NCI-H1436 (cell line): ENCODE results near the gene CEBPA.

Experiments
- DNase-seq: peaks from one replicate; lab custom pipeline; 2025; lab: John Stamatoyannopoulos, UW

CEBPA gene

DNA sequence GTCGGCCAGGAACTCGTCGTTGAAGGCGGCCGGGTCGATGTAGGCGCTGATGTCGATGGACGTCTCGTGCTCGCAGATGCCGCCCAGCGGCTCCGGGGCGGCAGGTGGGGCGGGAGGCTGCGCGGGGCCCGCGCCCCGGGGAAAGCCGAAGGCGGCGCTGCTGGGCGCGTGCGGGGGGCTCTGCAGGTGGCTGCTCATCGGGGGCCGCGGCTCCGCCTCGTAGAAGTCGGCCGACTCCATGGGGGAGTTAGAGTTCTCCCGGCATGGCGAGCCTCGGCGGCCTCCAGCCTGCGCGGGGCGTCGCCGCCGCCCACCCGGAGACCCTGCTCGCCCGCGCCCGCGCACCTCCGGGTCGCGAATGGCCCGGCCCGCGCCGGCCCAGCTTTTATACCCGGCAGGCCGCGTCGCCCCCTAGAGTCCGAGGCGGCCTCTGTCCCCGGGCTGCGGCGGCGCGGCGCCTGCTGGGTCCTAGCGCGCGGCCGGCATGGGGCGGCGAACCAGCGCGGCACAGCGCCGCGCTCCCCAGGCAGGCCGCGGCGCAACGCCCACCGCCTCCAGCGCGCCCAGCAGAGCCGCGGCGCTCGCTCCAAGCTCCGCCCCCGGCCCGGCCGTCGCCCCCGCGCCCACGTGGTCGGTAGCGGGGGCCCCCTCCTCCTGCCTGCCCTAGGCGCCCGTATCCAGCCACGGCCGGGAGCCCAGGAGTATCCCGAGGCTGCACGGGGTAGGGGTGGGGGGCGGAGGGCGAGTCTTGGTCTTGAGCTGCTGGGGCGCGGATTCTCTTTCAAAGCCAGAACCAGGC is at the start of gene CEBPA:
Gene CEBPA (minus strand): TSS at position 360 of the 799 bp plus-strand sequence. CDS start 120 bp downstream, at position 240.
- DNase-seq: peak; percentile 48

DNA sequence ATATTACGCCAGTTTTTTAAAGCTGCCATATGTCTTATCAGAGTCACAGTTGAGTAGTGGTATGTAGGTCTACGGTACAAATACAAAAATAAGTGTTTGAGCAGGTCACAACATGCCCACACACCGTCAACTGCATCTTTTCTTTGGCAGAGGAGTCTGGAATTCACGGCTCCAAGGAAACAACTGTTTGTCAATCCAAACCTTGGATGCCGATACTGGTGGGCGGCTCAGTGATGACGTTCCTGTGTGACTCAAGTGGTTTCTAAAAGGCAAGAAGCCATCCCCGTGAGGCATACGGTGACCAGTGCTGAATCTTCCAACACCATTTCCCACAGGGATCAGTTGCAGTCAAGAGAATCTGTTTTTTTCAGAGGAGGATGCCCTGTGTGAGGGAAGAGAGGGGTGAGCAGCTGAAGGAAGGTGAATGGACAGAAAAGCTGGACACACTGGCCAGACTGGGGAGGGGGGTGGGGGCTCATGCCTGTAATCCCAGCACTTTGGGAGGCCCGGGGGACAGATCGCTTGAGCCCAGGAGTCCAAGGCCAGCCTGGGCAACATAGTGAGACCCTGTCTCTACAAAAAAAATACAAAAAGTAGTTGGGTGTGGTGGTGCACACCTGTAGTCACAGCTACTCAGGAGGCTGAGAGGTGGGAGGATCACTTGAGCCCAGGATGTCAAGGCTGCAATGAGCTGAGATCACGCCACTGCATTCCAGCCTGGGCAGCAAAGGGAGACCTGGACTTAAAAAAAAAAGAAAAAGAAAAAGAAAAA is 48.4 kb upstream of the CEBPA start:
- DNase-seq: no peak

DNA sequence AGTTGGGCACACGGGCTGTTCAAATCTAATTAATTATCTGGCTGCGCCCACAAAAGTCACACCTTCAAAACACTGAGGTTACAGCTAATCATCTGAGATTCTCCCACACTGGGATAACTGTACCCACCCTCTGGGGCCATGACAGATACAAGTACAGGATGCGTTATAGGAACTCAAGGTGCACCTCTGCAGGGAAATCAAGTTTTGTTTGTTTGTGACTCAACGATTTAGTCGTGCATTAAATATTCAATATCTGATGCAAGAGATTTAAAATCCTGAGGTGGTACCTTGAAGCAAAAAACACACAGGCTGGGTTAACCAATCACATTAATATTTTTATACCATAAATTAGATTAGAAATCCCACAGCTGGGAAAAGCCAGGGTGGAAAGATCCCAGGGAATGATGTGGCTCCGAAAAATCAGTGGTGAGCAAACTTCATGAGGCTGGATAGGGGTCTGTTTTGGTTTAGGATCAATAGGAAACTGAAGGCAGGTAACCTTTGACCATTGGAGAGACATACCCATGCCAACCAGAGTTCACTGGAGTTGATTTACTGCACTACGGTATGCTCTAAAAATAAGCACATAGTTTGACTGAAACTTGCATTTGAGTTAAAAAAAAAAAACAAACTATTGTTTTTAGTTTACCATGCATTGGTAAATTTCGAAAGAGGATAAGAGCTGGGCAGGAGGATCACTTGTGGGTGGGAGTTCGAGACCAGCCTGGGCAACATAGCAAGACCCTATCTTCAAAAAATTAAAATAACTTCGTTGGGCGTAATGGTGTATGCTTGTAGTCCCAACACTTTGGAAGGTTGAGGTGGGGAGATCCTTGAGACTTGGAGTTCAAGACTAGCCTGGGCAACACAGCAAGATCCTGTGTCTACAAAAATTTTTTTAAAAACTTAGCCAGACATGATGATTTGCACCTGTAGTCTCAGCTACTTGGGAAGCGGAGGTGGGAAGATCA is 47.3 kb upstream of the CEBPA start:
- DNase-seq: no peak

DNA sequence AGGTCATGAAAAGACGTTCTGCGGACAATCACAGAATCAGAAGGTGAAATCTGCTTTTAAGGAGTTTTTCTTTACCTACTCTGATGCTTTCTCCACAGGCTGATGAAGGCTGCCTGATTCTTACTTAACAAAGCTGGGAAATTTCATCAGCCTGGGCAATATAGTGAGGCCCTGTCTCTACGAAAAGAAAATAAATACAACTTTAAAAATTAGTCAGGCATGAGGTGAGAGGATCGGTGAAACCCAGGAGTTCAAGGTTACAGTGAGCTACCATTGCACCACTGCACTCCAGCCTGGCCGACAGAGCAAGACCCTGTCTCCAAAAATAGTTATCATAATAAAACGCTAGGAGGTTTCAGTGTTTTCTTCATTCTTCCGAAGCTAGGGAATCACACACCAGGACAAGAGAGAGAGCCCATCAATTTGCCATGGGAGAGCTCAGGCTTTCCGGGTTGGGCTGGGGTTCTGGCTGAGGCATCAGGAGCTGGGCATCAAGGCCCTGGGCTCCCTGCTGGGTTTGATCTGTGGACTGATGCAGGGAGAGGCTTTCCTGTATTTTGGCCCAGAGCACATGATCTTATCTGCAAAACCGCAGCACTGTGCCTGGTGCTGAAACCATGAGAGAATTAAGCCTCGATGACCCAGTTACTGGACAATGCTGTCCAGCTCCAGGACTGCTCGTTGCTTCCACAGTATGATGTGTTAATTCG is 46.1 kb upstream of the CEBPA start:
- no peak for DNase-seq

DNA sequence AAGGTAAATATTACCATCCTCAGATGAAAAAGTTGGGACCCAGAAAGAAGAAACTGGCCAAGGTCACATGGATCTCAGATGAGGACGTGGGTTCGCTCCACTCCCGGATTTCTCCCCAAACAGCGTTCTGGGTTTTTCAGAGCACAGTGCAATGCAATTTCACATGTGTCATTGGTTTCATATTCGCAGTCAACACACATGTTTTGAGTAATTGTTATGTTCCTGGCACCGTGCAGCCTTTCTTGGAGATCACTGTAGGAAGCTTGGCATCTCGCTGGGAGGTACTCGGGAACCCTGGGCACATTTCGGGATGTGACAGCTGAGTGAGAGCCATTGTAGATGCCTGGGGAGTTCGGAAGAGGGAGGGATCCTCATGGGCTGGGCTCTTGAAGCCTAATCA is 45.0 kb upstream of the CEBPA start:
- DNase-seq: no peak

DNA sequence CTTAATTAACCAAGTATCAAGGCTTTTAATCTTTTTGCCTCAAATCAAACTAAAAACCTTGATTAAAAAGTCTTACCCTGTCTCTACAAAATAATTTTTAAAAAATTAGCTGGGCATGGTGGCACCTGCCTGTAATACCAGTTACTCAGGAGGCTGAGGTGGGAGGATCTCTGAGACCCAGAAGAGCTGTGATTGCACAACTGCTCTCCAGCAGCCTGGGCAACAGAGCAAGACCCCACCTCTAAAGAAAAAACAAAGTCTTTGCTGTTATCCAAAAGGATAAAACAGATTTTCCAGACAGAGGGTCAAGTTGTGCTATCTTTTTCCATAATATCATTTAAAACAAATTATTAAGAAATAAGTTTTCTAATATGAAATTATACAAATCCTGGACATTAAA is 44.3 kb upstream of the CEBPA start:
- DNase-seq: no peak

DNA sequence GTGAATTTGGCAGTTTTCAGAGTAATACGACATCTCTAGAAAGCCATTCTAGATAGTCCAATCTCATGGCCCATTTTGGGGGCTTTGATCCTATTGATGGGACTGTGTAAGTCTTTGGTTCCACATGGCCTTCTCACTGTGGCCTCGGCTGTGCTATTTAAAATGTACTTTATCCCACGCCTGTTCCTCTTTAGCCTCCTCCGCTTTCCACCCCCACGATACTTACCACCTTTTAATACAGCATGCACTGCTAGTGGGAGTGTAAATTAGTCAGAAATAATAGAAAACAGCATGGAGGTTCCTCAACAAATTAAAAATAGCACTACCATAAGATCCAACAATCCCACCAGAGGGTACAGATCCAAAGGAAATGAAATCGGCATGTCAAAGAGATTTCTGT is 42.8 kb upstream of the CEBPA start:
- DNase-seq: no peak

DNA sequence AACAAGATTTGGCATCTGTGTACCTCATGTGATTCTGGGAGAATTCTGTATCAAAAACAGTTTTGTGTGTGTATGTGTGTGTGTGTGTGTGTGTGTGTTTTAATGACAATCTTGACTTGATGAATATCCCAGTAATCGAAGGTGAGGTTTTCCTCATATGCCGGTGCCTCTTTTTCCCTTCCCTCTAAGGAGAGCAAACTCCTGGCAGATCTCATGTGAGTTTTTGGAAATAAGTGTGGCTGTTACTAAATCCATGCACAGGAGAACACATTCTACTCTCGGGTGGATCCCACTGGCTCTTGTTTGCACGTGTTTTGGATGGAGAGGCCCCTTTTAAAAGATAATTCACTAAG is 42.2 kb upstream of the CEBPA start:
- DNase-seq: no peak

DNA sequence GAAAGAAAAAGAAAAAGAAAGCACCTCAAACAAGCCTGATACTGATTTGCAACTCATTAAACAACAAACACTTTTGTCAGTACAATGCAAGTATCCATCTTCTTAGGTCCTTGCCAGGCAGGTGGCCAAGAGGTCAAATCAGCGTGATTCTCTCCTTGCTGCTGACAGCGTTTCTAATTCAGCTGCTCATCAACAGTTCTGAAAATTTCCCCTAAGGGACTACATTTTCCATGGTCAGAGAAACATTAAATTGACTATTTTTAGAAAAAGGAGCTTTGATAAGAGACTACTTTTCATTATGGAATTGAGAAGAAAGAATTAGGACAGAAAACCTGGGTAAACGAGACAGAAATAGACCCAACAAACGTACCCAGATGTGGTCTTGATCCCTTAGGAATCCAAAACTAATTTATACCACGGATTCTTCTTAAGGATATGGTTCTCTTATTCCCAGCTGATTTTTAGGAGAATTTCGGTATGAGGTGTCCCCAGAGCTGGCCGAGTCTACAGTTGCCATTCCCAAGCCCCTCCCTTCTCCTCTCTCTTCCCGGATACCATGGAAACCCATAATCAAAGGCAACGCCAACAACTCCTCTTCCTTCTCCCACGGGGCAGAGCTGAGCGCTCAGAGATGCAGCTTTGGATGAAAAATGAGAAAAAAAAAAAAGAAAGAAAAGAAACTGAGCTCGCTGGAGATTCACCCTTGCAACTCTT is 41.7 kb upstream of the CEBPA start:
- no peak for DNase-seq

DNA sequence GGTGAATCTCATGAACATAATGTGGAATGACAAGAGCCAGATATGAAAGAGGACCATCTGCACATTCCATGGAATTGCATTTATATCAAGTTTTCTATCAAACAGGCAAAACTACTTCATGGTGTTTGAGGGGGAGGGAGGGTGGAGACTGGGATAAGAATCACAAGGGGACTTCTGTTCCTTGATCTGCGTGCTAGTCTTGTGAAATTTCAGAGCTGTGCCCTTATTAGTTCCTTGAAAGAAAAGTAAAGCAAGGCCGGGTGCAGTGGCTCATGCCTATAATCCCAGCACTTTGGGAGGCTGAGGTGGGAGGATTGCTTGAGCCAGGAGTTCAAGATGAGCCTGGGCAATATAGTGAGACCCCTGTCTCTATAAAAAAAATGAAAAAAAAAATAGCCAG is 41.0 kb upstream of the CEBPA start:
- no peak for DNase-seq

DNA sequence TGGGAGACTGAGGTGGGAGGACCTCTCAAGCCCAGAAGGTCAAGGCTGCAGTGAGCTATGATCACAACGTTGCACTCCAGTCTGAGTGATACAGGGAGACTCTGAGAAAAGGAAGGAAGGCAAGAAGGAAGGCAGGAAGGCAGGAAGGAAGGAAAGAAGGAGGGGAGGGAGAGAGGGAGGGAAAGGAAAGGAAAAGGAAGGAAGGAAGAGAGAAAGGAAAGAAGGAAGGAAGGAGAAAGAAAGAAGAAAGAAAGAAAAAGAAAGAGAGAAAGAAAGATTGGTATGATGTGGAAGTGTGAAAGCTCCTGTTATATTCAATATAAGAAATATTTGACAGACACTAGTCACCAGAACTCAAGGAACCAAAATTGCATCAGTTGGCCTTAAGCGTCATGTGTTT is 38.7 kb upstream of the CEBPA start:
- DNase-seq: no peak

DNA sequence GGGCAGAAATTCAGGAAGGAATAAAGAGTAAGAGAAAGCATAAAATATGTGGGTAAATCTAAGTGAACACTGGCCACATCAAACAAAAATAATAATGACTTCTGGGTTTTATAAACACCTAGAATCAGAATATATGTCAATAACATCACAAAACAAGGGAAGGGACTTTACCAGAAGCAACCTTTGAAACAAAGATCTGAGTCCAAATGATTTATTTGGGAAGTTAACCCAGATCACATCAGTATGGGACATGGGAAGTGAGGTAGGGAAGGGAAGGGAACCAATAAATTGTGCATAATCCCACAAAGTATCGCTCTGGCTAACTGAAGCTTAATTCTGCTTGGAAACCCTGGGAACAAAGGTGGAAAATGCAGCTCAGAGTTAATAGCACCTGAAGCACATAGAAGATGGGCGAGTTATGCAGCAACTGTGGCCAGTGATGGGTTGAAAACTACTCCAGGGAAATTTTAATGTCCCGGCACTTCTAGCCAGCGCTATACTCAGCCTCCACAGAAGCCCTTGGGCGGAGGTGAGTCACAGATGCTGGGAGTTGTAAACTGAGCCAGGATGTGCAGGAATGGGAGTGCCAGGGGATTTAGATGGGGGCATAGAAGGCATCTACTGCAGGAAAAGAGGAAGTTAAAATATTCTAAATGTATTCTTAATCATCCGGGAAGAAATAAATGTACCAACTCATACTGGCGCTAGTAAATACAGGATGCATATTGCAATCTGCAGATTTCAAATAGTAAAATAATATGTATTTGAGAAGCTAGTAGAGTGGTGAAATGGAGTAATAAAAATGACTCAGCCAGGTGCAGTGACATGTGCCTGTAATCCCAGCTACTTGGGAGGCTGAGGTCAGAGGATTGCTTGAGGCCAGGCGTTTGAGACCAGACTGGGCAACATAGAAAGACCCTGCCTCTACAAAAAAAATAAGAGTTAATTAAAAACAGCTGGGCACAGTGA is 37.0 kb upstream of the CEBPA start:
- no peak for DNase-seq

DNA sequence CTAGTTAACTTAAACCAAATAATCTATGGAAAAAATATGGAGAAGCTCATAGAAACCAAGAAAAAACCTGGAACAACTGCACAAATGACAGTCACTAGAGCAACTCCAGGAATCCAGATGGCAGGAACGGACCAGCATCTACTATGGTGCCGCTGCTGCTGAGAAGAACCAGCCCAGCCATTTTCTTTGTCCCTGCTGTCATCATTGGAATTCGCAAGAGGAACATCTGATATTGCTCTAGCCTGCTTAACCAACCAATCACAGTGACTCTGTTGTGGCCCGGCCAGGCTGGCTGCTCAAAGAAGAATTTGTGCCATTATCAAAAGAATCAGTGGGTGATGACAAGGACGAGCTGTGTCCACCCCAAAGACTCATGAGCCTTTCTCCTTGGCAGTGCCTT is 33.1 kb upstream of the CEBPA start:
- no peak for DNase-seq

DNA sequence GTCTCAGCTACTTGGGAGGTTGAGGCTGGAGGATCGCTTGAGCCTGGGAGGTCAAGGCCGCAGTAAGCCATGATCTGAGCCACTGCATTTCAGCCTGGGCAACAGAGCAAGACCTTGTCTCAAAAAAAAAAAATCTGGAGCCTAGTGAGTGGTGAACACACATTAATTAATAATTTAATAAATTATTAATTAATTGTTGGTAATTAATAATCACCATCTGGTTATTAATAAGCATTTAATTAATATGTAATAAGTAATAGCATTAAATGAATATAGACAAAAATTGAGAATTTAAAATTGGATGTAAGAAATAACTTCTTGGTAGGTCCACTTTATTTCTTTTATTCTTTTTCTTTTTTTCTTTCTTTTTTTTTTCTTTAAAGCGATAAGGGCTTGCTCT is 31.9 kb upstream of the CEBPA start:
- no peak for DNase-seq

DNA sequence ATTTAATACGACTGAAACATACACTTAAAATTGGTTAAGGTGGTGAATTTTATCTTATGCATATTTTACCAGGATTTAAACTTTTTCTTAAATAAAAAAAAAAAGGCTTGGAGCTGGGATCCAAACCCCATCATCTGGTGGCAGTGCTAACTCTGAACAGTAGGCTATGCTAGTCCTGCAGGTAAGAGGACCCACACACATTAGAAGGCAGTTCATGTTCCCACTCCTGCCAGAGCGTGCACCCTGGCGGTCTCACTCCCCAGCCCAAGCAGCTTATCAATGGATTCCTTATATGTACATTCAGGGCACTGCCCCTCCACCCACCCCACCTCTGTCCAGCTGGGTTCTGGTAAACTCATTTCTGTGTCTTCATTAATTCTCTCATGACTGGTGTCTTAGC is 31.3 kb upstream of the CEBPA start:
- no peak for DNase-seq

DNA sequence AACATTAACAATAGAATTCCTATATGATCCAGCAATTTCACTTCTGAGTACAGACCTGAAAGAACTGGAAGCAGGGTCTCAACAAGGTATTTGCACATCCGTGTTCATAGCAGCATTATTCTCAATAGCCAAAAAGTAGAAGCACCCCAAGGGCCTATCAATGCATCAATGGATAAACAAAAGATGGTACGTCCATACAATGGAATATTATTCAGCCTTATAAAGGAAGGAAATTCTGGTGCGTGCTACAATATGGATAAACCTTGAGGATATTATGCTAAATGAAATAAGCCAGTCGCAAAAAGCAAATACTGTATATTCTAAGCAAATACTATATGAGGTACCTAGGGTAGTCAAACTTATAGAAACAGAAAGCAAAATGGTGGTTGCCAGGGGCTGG is 30.8 kb upstream of the CEBPA start:
- DNase-seq: no peak

DNA sequence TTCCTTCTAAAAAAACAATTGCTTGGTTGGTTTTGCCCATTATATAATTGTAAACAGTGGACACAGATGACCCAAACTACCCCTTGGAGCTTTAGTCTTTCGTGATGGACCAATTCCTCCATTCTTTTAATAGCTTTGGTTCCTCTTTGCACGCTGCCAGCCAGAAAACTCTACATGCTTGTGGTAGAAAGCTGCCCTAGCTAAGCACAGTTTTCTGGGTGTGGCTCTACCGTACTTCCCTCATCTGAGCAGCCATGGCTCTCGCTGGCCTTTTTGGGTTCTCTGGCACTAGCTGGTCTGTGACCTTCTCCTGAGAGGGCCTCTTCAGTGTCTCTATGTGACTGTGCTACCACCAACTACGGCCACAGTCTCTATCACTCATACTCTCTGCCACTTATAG is 29.9 kb upstream of the CEBPA start:
- no peak for DNase-seq

DNA sequence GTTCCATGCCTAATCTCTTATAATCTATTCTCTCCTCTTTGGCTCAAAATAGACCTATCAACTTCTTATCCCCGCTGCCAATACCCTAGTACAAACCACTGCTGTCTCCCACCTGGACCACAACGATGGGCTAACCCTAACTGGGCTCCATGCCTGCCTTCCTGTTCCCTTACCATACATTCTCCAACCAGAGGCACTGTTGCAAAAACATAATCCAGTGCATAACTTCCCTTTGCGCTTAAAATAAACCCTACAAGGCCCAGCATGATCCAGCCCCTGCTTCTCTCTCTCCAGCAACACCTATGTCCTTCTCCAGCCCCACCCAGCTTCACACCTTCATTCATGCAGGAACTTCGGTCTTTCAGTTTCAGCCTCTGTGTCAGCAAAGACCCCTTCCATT is 27.4 kb upstream of the CEBPA start:
- DNase-seq: no peak

DNA sequence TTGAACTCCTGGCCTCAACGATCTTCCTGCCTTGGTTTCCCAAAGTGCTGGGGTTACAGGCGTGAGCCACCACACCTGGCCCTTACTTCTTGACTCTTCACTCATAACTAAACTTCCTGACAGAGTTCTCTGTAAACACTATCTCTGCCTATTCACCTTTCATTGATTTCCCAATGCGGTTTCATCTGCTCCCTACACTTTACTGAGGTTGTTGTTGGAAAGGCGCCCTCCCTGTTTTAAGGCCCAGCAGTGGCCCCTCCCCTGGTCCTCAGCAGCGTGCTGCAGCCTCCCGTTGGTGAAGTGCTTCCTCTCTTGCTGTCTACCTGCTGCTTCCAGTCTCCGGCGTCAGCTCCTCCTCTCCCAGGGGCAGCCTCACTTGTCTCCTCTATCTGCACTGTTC is 26.7 kb upstream of the CEBPA start:
- DNase-seq: no peak

DNA sequence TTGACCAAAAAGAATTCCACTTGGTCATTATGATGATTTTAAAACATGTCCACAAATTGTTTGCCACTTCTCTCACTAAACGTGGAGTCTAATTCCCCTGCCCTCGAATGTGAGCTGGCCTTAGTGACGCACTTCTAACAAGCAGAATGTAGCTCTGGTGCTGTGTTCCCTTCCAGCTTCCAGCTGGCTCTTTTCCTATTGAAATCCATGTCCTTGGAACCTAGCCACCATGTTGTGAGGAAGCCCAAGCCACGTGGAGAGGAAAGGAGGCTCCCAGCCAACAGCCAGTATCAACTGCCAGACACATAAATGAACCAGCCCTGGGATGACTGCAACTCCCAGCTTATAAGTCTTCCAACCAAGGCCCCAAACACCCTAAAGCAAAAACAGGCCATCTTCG is 23.6 kb upstream of the CEBPA start:
- DNase-seq: no peak
